Esophagus mucosa (tissue), 1 donor: ENCODE data around the gene ARHGEF37. TPM values are rescaled to one million over a fixed set of nuclear protein-coding genes. Genes with fewer than 3 reads are reported as not detected.
"Not testable (repeated sequence)": the region's sequence is repeated elsewhere in the genome, so short reads cannot be mapped to it uniquely, and the experiment has no call there.

Experiments
- ATAC-seq: fragments of 200-7000 bp; cut with Tn5 transposase; one replicate; pipeline ENCODE4 v1.9.1; 2020
- total RNA-seq: library from RNA; stranded (reverse); gene quantifications from one replicate; pipeline ENCODE4 v1.2.4, GENCODE V29; 2023
- donor health status: DM: yes; HTN: yes; CAD: no.

Gene ARHGEF37
- total RNA-seq, 1 donor from 2014 or later, result 23.6 TPM

DNA sequence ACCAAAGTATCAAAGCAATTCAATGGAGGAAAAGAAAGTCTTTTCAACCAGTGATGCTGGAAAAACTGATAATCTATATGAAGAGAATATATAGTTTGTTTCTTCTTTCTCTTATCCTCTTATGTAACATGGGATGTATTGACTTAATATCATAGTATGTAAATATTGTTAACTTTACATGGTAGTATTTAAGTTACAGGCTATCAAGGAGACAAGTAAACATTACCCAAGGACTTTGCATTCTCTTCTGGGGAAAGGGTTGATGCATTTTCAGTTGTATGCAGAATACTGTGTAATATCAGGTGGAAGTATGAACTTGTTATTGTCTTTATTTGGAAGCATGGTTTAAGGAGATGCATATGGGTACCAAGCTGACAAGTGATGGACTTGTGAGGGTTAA lies 9.1 kb upstream of the ARHGEF37 start:
- ATAC-seq, result no peak

DNA sequence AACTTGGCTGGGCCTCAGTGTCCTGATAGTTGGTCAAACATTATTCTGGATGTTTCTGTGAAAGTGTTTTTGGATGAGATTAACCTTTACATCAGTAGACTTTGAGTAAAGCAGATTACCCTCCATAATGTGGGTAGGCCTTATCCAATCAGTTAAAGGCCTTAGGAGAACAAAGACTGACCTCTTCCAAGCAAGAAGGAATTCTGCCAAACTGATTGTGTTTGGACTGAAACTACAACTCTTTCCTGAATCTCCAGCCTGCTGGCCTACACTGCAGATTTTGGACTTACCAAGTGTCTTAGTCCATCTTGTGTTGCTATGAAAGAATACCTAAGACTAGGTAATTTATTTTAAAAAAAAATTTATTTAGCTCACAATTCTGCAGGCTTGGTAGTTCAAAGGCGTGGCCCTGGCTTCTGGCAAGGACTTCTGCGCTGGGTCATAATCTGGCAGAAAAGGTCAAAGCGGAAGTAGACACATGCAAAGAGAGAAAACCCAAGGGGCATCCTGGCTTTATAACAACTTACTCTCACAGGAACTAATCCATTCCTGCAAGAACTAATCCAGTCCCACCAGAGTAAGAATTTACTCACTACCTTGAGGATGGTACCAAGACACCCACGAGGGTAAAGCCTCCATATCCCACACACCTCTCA lies 8.6 kb upstream of the ARHGEF37 start:
- ATAC-seq, result no peak

DNA sequence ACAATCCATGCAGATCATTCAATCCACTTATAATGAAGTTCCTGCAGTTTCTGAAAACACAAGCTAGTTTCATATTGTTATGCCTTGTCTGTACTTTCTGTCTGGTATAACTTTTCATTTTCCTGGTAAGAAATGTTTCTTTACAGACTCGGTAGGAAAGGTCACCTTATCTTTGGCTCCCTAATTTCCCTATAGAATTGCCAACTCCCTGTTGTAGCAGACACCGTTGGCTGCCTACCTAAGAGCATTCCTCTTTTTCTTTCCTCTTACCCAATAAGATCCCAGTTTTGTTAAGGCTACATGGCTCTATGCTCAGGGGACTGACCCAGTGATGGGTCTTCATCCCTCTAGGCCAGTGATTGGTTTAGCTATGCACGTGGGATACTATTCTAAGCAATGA lies 6.2 kb upstream of the ARHGEF37 start:
- no peak for ATAC-seq

- no peak for ATAC-seq
Measured at GRCh38 chr5:149576021-149576420, 5.3 kb upstream of the ARHGEF37 start.

GRCh38 chr5:149578896-149579295 lies 2.4 kb upstream of the ARHGEF37 start:
- no peak for ATAC-seq

DNA sequence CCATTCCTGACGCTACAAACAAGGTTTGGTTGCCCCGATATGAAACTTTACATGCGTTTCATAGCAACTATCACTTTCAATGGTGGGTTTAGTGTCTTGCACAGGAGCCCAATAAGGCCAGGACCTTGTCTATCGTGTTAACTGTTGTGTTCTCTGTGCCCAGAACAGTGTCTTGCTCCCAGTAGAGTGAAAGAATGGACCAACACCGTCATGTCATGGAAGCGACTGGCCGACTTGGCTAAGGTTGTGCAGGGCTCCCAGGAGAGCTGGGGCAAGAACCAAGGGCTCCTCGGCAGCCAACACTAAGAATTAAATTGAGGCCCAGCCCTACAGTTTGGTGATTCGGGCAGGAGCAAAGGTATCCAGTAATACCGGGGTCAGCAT lies 498 bp upstream of the ARHGEF37 start:
- ATAC-seq, result no peak

- ATAC-seq, result peak; percentile 43
Measured at GRCh38 chr5:149581931-149582768, 852 bp downstream of the ARHGEF37 start.

GRCh38 chr5:149583394-149583793 lies 2.1 kb downstream of the ARHGEF37 start:
- peak; percentile 16 for ATAC-seq

DNA sequence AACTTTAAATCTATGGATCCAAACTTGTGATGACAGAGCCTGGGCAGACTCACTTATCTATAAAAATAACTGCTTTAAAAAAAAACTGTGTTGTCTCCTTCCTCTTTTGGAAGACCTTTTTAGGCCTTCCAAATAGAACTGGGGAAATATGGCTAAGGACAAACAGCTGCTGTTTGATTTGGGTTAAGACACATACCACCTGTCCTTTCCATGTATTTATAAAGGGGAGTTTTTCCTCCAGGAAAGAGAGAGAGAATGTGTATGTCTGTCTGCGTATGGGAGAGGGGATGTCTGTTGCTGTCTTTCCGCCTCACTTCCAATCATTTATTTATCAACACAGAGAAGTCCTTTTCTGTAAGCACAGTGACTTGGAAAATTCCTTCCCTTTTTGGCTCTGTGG lies 2.8 kb downstream of the ARHGEF37 start:
- ATAC-seq, result no peak

- ATAC-seq, result no peak
Measured at GRCh38 chr5:149585910-149586309, 4.6 kb downstream of the ARHGEF37 start.

DNA sequence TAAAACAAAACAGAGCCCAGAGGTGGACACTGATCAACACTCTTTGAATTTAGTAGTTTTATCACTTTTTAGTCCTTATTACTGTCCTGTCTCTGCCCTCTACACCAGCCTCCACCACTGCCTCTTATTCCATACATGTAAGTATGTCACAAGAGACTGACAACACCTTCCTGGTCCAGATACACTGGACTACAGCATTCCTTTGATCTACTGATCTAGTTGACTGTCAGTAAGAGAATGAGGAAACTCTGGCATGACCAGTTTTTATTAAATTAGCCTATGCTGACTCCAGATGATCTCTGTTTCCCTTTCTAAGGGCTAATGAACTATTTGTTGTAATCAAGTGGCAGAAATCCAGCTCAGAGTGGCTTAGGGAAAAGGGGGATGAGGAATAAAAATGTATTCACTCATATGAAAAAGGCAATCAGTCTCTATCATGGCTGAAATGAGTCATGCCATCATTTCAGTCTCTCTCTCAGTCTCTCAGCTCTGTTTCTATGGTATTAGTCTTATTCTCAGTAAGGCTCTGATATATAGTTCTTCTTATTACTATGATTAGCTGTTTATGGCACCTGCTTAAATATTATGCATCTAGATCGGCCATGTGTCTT lies 5.5 kb downstream of the ARHGEF37 start:
- peak; percentile 88 for ATAC-seq

- ATAC-seq, result no peak
Measured at GRCh38 chr5:149588936-149589335, 7.6 kb downstream of the ARHGEF37 start.

DNA sequence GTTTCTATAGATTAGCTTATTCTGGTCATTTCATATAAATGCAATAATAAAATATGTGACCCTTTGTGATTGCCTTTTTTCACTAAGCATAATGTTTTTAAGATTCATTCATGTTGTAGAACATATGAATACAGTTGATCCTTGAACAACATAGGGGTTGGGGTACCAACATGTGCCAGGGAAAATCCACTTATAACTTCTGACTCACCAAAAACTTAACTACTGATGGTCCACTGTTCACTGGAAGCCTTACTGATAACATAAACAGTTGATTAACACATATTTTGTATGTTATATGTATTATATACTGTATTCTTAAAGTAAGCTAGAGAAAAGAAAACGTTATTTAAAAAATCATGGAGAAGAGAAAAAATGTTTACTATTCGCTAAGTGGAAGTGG lies 12.1 kb downstream of the ARHGEF37 start:
- no peak for ATAC-seq

DNA sequence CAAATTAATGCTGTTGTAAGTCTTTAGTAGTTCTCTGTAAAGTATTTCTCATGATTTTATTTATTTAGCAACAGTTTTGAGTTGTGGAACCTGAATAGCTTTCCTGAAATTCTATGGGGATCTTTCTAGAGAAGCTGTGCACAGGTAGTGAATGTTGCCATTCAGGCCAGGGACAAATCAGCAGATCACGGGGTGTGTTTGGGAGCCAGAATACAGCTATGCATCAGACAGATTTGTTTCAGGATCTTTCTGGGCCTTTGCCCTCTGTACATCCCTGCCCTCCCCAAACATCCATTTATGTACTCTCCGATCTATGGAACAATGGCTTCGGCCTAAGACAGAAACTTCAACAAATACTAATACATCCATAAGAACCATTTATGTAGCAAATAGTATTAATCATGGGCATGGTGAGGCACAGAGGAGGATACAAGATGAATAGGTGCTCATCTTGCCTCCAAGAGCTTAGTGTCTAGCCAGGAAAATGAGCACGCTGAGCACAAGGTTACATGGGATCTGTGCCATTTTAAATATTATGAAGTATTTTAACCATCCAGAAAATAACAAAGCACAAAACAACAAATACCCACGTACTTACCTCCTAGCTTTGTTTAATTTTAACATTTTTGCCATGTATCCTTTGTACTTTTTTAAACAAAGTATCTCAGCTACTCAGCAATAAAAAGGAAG lies 13.1 kb downstream of the ARHGEF37 start:
- no peak for ATAC-seq

DNA sequence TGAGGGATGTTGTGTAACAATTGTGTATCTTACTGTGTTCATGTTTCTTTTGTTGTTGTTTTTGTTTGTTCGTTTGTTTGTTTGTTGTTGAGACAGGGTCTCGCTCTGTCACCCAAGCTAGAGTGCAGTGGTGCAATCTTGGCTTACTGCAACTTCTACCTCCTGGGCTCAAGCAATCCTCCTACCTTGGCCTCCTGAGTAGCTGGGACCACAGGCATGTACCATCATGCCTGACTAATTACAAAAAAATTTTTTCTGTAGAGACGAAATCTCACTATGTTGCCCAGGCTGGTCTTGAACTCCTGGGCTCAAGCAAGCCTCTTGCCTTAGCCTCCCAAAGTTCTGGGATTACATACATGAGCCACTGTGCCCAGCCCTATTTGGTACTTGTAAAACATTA lies 13.8 kb downstream of the ARHGEF37 start:
- ATAC-seq, result not testable (repeated sequence)

DNA sequence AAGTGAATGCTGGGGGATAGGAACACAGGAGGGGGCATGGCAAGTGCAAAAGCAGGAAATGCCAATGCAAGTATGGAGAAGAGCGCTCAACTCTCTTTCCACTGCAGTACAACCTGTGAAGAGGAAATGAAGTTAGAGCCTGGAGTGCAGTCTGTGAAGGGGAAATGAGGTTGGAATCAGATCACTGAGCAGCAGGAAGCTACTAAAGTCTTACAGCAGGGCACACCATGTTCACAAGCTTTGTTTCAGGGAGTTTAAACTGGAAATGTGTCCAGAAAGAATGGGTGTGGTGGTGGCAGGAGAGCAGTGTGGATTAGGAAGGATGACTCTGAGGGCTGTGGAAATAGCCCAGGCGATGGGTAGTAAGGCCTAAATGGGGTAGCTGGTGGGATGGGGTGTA lies 15.4 kb downstream of the ARHGEF37 start:
- peak; percentile 87 for ATAC-seq

DNA sequence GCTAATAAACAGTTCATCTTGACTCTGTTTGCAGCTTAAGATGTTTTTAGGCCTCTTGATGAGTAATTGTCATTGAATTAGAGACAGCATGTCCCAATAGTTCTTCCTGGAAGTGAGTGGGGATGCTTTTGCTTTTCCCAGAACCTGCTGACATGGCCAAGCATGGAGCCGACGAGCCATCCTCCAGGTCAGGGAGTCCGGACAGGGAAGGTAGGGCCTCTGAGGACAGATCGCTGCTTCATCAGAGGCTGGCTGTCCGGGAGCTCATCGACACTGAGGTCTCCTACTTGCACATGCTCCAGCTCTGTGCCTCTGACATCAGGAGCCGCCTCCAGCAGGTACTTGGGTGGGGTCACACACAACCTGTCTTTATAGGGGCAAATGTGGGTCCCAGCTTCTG lies 16.3 kb downstream of the ARHGEF37 start:
- peak; percentile 23 for ATAC-seq

DNA sequence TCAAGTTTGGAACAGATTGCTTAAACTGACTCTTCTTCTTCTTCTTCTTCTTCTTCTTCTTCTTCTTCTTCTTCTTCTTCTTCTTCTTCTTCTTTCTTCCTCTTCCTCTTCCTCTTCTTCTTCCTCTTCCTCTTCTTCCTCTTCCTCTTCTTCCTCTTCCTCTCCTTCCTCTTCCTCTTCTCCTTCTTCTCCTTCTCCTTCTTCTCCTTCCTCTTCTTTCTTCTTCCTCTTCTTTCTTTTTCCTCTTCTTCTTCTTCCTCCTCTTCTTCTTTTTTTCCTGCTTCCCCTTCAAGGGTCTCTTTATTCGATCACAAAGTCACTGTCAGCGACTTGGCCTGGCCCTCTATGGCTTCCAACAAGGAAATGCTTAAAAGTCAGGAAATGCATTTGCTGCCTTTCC lies 16.9 kb downstream of the ARHGEF37 start:
- ATAC-seq, result not testable (repeated sequence)

DNA sequence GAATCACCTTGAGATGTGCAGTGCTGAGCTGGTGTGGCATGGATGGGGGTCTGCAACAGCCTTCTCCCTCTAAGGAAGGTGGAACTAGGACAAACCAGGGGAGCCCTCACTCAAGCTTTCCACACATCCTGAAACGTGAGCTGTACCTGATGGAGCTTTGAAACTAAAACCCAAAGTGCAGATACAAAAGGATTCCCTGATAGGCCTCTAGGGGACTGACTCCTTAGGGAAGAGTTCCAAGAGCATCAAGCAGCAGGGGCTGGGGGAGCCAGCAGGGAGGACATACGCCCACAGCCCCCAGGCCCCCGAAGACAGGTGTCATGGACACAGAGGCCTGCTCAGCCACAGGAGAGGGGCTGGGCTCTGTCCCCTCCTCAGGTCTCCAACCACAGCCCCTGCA lies 17.7 kb downstream of the ARHGEF37 start:
- ATAC-seq, result no peak

GRCh38 chr5:149599375-149599774 lies 18.1 kb downstream of the ARHGEF37 start:
- no peak for ATAC-seq

GRCh38 chr5:149600932-149601331 lies 19.6 kb downstream of the ARHGEF37 start:
- no peak for ATAC-seq

DNA sequence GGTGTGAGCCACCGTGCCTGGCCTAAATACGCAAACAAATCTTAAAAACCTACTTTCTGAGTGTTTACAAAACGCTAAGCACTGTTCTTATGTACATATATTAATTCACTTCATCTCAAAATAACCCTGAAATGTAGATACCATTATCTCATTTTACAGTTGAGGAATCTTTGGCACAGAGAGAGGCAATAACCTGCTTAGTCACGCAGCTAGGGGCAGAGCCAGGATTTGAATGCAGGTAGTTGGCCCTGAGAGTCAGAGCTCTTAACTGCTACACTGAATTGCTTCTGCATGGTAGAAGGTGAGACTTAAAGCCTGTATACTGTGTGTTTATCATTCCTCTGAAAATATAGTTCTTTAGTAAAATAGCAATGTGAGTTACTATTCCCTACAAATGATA lies 21.9 kb downstream of the ARHGEF37 start:
- ATAC-seq, result peak; percentile 33

- ATAC-seq, result no peak
Measured at GRCh38 chr5:149603920-149604319, 22.6 kb downstream of the ARHGEF37 start.
